Fibroblast of mammary gland (primary cell): Measurements from ENCODE around the gene BNC2.

Experiments
- DNase-seq: peaks from one replicate; pipeline ENCODE4 v3.0.0-alpha.2; 2010; ENCODE audit warnings: low read depth
- H3K4me3 ChIP-seq: 2 replicates; pipeline ENCODE4 v1.5.1; 2011; ENCODE audit warnings: low read depth, mild to moderate bottlenecking, low read length, moderate library complexity; ENCODE audit not compliant: control insufficient read depth
- CTCF ChIP-seq: conservative IDR thresholded peaks from 2 replicates; pipeline ENCODE4 v1.5.1; 2011; ENCODE audit warnings: low read depth, low read length, inconsistent platforms; ENCODE audit not compliant: control insufficient read depth, insufficient read depth

The BNC2 gene

GRCh38 chr9:16385590-16385989 lies 484.9 kb downstream of the BNC2 start:
- DNase-seq = peak; percentile 93
- TF ChIP-seq CTCF = no peak
- no peak overlapping the region for H3K4me3 ChIP-seq

- no peak for TF ChIP-seq CTCF
- no peak for DNase-seq
- no peak overlapping the region for H3K4me3 ChIP-seq
Observed at GRCh38 chr9:16384993-16385392, 485.5 kb downstream of the BNC2 start.

- TF ChIP-seq CTCF = no peak
Observed at GRCh38 chr9:16377311-16377710, 493.2 kb downstream of the BNC2 start.

GRCh38 chr9:16371306-16371705 lies 499.2 kb downstream of the BNC2 start:
- H3K4me3 ChIP-seq = no peak overlapping the region
- TF ChIP-seq CTCF = no peak
- DNase-seq = no peak

More at GRCh38 chr9:16377311-16377710, 493.2 kb downstream of the BNC2 start:
- H3K4me3 ChIP-seq = no peak overlapping the region
- DNase-seq = no peak

- no peak for TF ChIP-seq CTCF
- no peak for DNase-seq
- no peak overlapping the region for H3K4me3 ChIP-seq
Observed at GRCh38 chr9:16370647-16371046, 499.8 kb downstream of the BNC2 start.

- no peak for DNase-seq
- H3K4me3 ChIP-seq = no peak overlapping the region
- TF ChIP-seq CTCF = no peak
Observed at GRCh38 chr9:16369427-16369826, 501.0 kb downstream of the BNC2 start.
